Loucy (cell line): ENCODE data around the gene KRT32.

Experiments
- EZH2phosphoT487 ChIP-seq: fragments of 200-600 bp; IDR thresholded peaks from 2 replicates; pipeline ENCODE4 v1.6.1; 2018; ENCODE audit warnings: antibody characterized with exemption, mild to moderate bottlenecking, moderate library complexity, borderline replicate concordance
- TF ChIP-seq, protein P1 (sequence below): fragments of 200-600 bp; sonication (generic); conservative IDR thresholded peaks from 2 replicates; pipeline ENCODE4 v1.5.1; 2014; ENCODE audit warnings: mild to moderate bottlenecking, antibody characterized with exemption, low read length

DNA sequence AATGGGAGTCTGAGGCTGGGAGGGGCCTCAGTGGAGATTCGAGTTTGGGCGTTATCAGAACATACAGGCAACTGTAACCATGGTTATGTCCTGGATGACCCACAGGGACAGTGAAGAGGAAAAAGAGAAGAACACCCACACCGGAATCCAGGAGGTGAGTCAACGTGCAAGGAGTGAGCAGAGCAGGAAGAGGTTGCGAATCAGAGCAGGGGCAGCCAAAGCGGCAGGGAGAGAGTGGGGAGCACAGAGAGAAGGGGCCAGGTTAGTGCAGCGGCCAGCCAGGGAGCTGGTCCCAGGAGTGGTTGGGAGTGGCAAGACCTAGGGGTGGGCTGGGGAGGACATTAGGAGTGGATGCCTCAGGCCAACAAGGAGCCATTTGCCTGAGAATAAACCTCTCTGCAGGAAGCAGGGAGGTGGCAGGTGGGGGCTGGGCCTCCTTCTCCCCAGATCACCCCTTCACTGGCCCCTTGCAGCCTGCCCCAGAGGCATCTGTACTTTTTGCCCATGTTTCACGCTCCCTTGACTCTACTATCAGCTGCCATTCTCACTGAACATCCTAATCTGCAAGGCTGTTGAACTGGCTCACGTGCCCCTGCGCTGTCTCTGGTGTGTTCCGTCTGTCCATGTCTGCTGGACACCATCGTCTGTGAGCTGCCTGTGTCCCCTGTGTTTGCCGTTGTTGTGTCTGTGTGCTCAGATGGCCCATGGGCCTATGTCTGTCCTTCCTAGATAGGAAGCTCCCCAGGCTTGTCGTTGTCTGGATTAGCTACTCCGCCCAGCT lies 33.1 kb upstream of the KRT32 start:
- TF ChIP-seq, protein P1, sequence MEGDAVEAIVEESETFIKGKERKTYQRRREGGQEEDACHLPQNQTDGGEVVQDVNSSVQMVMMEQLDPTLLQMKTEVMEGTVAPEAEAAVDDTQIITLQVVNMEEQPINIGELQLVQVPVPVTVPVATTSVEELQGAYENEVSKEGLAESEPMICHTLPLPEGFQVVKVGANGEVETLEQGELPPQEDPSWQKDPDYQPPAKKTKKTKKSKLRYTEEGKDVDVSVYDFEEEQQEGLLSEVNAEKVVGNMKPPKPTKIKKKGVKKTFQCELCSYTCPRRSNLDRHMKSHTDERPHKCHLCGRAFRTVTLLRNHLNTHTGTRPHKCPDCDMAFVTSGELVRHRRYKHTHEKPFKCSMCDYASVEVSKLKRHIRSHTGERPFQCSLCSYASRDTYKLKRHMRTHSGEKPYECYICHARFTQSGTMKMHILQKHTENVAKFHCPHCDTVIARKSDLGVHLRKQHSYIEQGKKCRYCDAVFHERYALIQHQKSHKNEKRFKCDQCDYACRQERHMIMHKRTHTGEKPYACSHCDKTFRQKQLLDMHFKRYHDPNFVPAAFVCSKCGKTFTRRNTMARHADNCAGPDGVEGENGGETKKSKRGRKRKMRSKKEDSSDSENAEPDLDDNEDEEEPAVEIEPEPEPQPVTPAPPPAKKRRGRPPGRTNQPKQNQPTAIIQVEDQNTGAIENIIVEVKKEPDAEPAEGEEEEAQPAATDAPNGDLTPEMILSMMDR, result no peak
- TF ChIP-seq EZH2phosphoT487, result no peak
